Epidermal melanocyte (primary cell): Measurements from ENCODE around the gene CEP128.

Source experiments
- DNase-seq: peaks from one replicate; pipeline ENCODE4 v3.0.0; 2011; ENCODE audit warnings: low spot score; ENCODE audit not compliant: insufficient read length

CEP128 gene

GRCh38 chr14:80554139-80554538, 387.4 kb downstream of the CEP128 start:
- DNase-seq = no peak

- DNase-seq = no peak
These were observed 392.4 kb downstream of the CEP128 start for GRCh38 chr14:80549141-80549540.

DNA sequence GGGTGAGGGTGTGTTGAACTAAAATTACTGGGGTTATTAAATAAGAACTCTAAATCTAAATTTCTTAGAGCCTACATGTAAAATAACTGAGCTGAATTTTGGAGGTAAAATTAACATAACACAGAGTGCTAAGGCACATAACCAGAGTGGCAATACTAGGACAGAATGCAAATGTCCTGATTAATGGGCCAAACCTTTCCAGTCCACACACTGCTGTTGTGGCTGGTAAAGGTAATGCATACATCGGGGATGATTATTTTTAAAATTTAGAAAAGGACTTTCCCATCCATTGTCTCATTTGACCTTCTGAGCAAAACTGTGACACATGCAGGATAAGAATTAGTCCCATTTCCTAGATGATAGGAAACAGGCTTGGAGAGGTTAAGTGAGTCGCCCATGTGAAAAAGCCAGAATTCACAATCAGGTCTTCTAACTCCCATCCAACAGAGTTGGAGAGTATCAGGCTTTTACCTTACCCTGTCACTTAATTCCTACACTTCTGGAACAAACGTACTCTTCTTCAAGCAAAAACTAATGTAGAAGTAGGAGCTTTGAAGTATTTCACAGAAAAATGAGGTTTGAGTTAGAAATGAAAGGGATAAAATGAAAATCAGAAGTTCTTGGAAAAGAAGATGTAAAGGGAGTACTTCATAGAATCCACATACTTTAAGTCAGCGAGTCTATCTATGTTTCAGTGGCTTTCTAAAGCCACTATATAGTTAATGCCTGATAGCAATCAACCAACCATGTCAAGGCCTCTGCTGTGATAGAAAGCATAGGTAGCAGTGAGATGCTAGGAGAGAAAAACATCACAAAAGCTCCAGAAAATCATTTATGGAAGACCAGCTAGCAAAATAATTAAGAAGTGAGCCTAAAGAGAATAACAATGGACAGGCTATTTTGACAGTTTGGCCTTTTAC, 395.3 kb downstream of the CEP128 start:
- no peak for DNase-seq

DNA sequence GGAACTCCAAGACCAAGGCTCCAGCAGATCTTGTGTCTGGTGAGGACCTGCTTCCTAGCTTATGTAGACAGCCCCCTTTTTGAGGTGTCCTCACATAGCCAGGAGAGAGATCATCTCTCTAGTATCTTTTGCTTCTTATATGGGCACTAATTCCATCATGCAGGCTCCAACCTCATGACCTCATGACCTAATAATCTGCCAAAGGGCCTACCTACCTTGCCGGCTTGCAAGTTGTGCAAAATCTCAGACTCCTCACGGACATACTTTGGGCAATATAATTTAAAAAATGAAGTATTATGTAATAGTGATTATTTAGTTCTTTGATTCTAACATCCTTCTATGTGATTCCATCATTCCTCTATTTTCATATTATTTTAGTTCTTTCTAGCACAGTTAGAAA, 397.2 kb downstream of the CEP128 start:
- DNase-seq = no peak

GRCh38 chr14:80543211-80543610, 398.3 kb downstream of the CEP128 start:
- DNase-seq = no peak

DNA sequence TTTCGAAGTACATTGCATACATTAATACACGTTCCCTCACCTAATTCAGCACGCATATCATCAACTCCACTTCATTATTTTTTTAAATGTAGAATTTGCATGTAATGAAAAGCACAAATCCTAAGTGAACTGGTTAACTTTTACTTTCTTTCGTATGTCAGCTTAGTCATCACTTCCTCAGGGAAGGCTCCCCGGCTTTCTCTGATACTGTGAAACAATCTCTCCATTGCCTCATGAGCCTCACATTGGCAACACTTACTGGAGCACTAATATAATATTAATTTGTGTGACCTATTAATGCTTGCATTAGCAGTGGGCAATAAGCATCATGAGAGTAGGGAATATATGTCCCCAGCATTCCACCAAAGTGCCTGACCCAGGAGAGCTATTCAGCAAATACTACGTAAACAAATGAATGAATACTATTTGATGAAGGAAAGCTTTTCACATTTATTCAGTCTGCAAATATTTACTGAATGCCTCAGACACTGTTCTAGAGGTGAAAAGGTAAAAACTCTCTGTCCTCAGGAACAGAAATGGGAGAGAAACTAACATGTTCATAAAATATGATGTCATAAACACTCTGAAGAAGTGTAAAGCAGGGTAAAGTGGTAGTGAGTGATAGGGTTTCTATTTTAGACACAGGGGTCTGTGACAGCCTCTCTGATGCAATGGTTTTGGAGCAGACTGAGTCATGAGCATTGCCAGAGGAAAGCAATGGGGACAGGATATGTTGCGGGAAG, 402.7 kb downstream of the CEP128 start:
- no peak for DNase-seq

DNA sequence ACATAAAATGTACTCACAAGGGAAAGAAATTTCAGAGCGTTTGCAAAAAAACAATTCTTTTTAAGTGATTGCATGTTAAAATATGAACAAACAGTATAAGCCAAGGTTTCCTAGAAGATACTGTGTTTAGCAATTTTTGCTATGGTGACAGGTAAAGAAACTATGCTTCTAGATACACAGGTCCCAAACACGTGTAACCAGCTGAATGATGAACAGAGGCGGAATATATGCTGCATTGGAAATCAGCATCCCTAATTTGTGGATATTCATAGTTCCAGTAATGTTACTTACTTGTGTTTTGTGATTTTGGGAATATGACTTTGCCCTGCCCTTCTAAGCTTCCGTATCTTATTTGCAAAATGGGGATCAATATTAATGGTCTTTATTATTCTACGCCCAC, 403.9 kb downstream of the CEP128 start:
- DNase-seq = no peak

GRCh38 chr14:80536456-80536855, 405.1 kb downstream of the CEP128 start:
- no peak for DNase-seq

GRCh38 chr14:80535171-80535570, 406.4 kb downstream of the CEP128 start:
- DNase-seq = no peak

DNA sequence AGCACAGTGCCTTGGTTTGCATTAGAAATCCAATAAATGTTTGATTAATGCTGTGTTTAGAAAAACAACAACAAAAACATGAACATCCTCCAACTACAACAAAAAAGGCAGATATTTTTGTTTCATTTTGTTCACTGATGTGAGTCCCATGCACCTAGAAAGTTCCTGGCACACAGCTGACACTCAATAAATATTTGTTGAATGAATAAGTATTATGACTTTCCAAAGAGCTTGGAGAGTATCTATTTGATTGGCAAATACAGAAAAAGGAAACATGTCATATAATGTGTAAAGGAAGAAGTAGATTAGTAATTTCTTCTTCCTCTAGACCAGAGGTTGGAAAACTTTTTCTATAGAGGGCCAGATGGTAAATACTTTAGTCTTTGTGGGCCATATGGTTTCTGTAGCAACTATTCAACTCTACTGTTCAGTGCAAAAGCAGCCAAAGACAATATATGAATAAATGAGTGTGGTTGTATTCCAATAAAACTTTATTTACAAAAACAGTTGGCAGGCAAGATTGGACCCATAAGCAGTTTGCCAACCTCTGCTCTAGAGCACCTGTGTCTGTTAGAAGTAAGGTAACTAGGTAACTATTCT, 417.9 kb downstream of the CEP128 start:
- DNase-seq = no peak

DNA sequence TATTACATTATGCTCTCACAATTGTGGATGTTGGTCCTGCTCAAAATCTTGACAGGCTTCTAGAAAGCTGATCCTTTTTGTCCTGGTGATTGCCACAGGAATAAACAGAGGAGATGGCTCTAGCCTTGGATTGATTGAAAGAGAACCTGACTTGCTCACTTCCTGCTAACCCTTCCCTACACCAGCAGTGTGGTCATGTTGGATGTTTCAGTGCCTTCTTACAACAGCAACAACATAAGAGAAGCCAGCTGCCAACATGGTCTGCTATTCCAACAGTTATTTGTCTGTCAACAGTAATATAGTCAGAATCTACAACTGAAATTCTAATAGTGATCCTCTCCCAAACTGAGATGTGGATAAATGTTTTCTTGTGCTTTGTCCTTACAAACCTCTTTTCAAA, 418.6 kb downstream of the CEP128 start:
- no peak for DNase-seq

DNA sequence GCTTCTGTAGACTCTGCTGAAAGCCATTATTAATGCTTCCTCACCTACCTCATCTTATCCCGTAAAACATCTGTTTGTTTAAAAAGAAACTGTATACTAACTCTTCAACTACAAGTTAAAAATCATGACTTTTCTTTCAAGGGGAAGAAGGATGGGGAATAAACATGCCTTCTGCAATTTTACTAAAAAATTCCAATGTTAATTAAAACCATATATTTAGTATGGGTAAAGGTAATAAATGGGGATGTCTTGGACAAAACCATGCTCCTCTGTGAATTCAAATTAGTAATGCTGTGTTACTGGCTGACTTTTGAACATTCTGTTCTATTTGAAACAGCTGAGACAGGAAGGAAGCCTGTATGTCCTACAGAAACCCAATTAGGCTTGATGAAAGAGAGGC, 419.1 kb downstream of the CEP128 start:
- DNase-seq = no peak

- no peak for DNase-seq
These were observed 420.1 kb downstream of the CEP128 start for GRCh38 chr14:80521456-80521855.

DNA sequence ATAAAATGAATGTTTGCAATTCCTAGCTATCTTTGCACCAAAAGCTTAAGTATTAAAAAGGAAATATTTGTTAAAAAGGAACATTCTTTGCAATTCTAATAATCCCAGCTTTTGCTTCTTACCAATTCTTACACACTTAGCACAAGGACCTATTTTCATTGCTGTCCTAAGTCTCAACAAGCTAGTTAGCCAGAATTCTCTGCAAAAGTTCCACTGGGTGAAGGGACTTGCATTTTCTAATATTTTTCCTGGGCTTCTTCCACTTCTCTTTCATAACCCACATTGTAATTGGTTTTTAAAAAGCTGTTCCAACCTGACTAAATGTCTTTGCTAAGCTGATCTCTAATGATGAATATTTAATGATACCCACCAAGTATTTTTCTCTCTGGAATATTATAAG, 422.5 kb downstream of the CEP128 start:
- no peak for DNase-seq

GRCh38 chr14:80518173-80518572, 423.4 kb downstream of the CEP128 start:
- no peak for DNase-seq

GRCh38 chr14:80507292-80507869, 434.2 kb downstream of the CEP128 start:
- no peak for DNase-seq

GRCh38 chr14:80504781-80505180, 436.8 kb downstream of the CEP128 start:
- DNase-seq = no peak

- DNase-seq = no peak
These were observed 443.0 kb downstream of the CEP128 start for GRCh38 chr14:80498533-80498932.

DNA sequence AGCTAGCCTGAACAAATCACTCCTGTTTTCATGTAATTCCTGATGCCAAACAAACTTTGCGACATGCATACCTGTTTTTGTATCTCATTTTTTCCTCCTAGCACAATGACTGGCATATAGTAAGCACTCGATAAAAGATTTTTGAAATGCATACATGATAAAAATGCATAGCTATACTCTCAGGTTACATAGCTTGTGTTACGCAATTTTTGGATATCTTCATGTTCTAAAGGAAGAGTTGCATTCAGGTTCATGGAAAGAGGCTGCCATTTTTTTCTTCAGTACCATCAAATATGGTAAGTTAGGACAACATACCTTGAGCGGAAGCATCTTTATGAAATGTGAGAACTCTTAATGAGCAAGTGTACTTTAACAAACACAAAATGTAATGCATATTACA, 445.4 kb downstream of the CEP128 start:
- no peak for DNase-seq

DNA sequence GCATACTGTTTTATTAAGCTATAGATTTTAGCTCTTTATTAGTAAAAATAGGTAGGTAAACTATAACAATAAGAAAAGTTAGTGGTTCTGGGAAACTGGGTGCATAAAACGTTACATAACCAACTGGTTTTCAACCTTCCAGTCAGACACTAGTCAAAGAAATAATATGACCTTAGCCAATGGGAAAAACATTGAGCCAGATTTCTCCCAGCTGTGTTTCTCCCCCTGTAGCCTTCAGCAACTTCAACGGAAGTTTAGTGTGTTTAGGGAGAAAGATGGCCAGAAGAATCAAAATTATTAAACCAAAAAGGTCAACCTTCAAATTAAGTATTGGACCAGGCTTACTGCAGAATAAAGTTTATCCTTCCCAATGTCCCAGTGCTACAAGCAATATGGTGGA, 446.8 kb downstream of the CEP128 start:
- DNase-seq = no peak

DNA sequence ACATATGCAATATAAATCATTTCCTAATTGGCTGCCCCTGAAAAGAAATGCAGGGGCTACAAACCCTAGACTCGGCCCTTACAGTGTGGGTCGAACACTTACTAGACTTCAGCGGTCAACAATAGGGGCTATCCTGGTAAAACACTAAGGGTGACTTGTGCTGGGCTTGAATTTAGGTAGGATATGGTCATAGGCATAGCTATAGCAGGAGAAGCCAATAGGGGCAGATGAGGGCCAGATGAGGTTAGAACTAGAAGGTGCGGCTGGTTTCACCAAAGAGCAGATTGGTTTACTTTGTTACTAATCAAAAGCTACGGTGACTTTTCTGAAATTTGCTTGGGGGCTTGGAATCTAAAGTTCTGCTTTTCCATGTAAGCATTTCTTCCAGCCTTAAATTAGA, 447.9 kb downstream of the CEP128 start:
- DNase-seq = no peak

DNA sequence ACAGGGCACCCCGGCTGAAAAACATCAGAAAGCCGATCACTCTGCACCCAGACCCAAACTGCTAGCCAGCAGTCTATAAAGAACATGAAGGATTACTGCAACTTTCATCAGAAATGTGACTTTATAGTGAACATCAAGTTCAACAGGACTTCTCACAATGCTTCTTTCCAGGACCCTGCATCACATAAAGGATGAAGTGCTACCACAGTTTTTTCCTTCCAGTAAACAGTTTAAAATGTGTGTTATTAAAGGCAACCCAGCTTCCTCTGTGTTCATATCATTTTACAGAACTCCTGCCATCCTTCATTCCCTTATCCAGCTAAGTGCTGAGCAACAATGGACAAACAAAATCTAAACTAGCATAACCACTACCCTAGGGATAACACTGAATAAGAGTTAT, 449.9 kb downstream of the CEP128 start:
- no peak for DNase-seq
